NCI-H748 treated with DMSO at 0.1 percent for 48 hours (cell line): ENCODE data around the gene BTBD3.

Source experiments
- DNase-seq: peaks from one replicate; lab custom pipeline; 2025; lab: John Stamatoyannopoulos, UW

BTBD3 gene

GRCh38 chr20:11970243-11970836, 52.6 kb downstream of the BTBD3 start:
- no peak for DNase-seq

- no peak for DNase-seq
Observed at GRCh38 chr20:11972478-11972877, 54.8 kb downstream of the BTBD3 start.
